Thoracic aorta (tissue), 2 donors: ENCODE results near the gene PLCB3. TPM values are rescaled to one million over a fixed set of nuclear protein-coding genes. Genes with fewer than 3 reads are reported as not detected.

Source experiments
- ATAC-seq: fragments of 150-250 bp; one replicate; pipeline ENCODE4 v1.8.0; 2017; ENCODE audit warnings: low read depth; ENCODE audit not compliant: insufficient number of reproducible peaks, low FRiP score
- DNase-seq: peaks from one replicate; pipeline ENCODE4 v3.0.0-alpha.2; 2020; ENCODE audit warnings: low spot score
- H3K27ac ChIP-seq, 2 donors: fragments of 200-600 bp; sonication (generic); 1 replicate in 1 of 2; 2 replicates in 1 of 2; pipeline ENCODE4 v1.5.1; 2016; ENCODE audit warnings: mild to moderate bottlenecking in 2 of 2, moderate library complexity in 2 of 2
- H3K27me3 ChIP-seq: fragments of 200-600 bp; sonication (generic); replicated peaks from 2 replicates; pipeline ENCODE4 v1.6.0; 2016; ENCODE audit warnings: mild to moderate bottlenecking; ENCODE audit not compliant: insufficient read depth
- H3K36me3 ChIP-seq: fragments of 200-600 bp; sonication (generic); one replicate; pipeline ENCODE4 v1.5.1; 2016
- H3K4me1 ChIP-seq, 2 donors: fragments of 200-600 bp; sonication (generic); 1 replicate in 1 of 2; 2 replicates in 1 of 2; pipeline versions ENCODE4 v1.5.1 to v1.6.0; 2016; ENCODE audit warnings: low read depth in 2 of 2, mild to moderate bottlenecking in 1 of 2; ENCODE audit not compliant: control insufficient read depth in 1 of 2
- H3K4me3 ChIP-seq: fragments of 200-600 bp; sonication (generic); 2 replicates; pipeline ENCODE4 v1.5.1; 2016; ENCODE audit warnings: mild to moderate bottlenecking
- H3K9me3 ChIP-seq: fragments of 200-600 bp; sonication (generic); 2 replicates; pipeline ENCODE4 v1.5.1; 2016
- CTCF ChIP-seq: fragments of 200-600 bp; sonication (generic); IDR thresholded peaks from one replicate; pipeline ENCODE4 v1.5.1; 2019; ENCODE audit warnings: antibody characterized with exemption
- total RNA-seq, 2 donors: library from RNA; depleted of rRNA; stranded (reverse); fragments of >200 nt; gene quantifications; one replicate each; pipeline versions ENCODE4 v1.1.0 to v1.2.3, GENCODE V29; 2016

Gene PLCB3
- total RNA-seq, 2 donors from 2014 or later: 31.5 to 39.7 TPM

- peak; percentile 46 for TF ChIP-seq CTCF
- ATAC-seq: peak; percentile 41
- H3K27me3 ChIP-seq: no peaks in the 10 kb centered on the region
- no peak overlapping the region for H3K27ac ChIP-seq
- no peak for DNase-seq
- H3K9me3 ChIP-seq: no peaks in the 10 kb centered on the region
- H3K36me3 ChIP-seq: peaks cover 36% of the 10 kb centered on the region
- no peak overlapping the region for H3K4me3 ChIP-seq
- no peaks in the 10 kb centered on the region for H3K4me1 ChIP-seq
Measured at GRCh38 chr11:64204464-64204989, 46.8 kb upstream of the PLCB3 start.

GRCh38 chr11:64206457-64207255 lies 44.7 kb upstream of the PLCB3 start, which contains the start of gene FERMT3:
Gene FERMT3 (plus strand): TSS chr11:64206721. CDS start chr11:64207365, 644 bp downstream.
- no peaks in the 10 kb centered on the region for H3K9me3 ChIP-seq
- H3K27ac ChIP-seq: peak within 1 kb of the TSS; percentile 34 to 65
- H3K27me3 ChIP-seq: no peaks in the 10 kb centered on the region
- peak within 1 kb of the TSS; percentile 68 for H3K4me3 ChIP-seq
- ATAC-seq (no peak), DNase-seq (no peak)
- no peaks in the 10 kb centered on the region for H3K4me1 ChIP-seq
- no peak for TF ChIP-seq CTCF
- H3K36me3 ChIP-seq: peaks cover 20% of the 10 kb centered on the region

- peak; percentile 44 for ATAC-seq
- Histone ChIP-seq H3K4me3 (peak overlapping the region; percentile 68), H3K27me3 (no peaks in the 10 kb centered on the region), H3K27ac (peak overlapping the region; percentile 34 to 65), H3K4me1 (no peaks in the 10 kb centered on the region), H3K9me3 (no peaks in the 10 kb centered on the region), H3K36me3 (peaks cover 19% of the 10 kb centered on the region)
- no peak for TF ChIP-seq CTCF
- no peak for DNase-seq
Measured at GRCh38 chr11:64207256-64208085, 43.9 kb upstream of the PLCB3 start.

GRCh38 chr11:64208086-64208795 lies 43.1 kb upstream of the PLCB3 start:
- no peak for TF ChIP-seq CTCF
- no peaks in the 10 kb centered on the region for H3K27me3 ChIP-seq
- H3K27ac ChIP-seq: peak overlapping the region; percentile 34 to 65
- peak overlapping the region; percentile 68 for H3K4me3 ChIP-seq
- peaks cover 11% of the 10 kb centered on the region for H3K36me3 ChIP-seq
- ATAC-seq (no peak), DNase-seq (no peak)
- H3K9me3 ChIP-seq: no peaks in the 10 kb centered on the region
- H3K4me1 ChIP-seq: no peaks in the 10 kb centered on the region
